Endothelial cell of umbilical vein (primary cell): ENCODE data around the gene BCL6B. TPM values are rescaled to one million over a fixed set of nuclear protein-coding genes. Genes with fewer than 3 reads are reported as not detected.

Experiments used
- BruUV-seq: library from RNA; stranded (reverse); fragments of 400-500 nt; replicated peaks from 2 replicates; lab custom pipeline; 2021; lab: Mats Ljungman, UMichigan
- CTCF ChIA-PET: fragments of 300-600, 350-600 bp; sonication (Branson Sonifier 250); formaldehyde crosslinking; loops from one replicate; lab custom pipeline; 2021; ENCODE audit warnings: antibody characterized with exemption, inconsistent platforms; lab: Charles Lee
- POLR2A ChIA-PET: fragments of 300-600, 350-600 bp; sonication (Branson Sonifier 250); formaldehyde crosslinking; loops from one replicate; lab custom pipeline; 2021; ENCODE audit warnings: antibody characterized with exemption, inconsistent platforms; lab: Charles Lee
- DNase-seq: peaks from one replicate; pipeline ENCODE4 v3.0.0-alpha.2; 2011; ENCODE audit warnings: low read depth, low spot score
- FAIRE-seq: peaks from 2 replicates; lab custom pipeline; 2011; peaks lifted over from hg19 to GRCh38; lab: Jason Lieb, UNC
- H2AFZ ChIP-seq: 2 replicates; pipeline ENCODE4 v1.6.0; 2012; ENCODE audit warnings: low read depth, low read length, control low read depth, inconsistent platforms
- H3K27ac ChIP-seq: 2 replicates; pipeline ENCODE4 v1.5.1; 2011; ENCODE audit warnings: low read depth, mild to moderate bottlenecking, control low read depth, low read length, moderate library complexity; ENCODE audit not compliant: insufficient read depth
- H3K27me3 ChIP-seq, 2 experiments: 2 replicates each; pipeline versions ENCODE4 v1.6.0 to v1.6.1; 2011; ENCODE audit warnings: low read length in 2 of 2, mixed read lengths in 1 of 2; ENCODE audit not compliant: control insufficient read depth in 2 of 2, insufficient read depth in 2 of 2
- H3K36me3 ChIP-seq, 2 experiments: 2 replicates in 1 of 2; 3 replicates in 1 of 2; pipeline ENCODE4 v1.5.1; 2011; ENCODE audit warnings: low read length in 2 of 2, mild to moderate bottlenecking in 1 of 2, moderate library complexity in 1 of 2; ENCODE audit not compliant: control insufficient read depth in 2 of 2, insufficient read depth in 2 of 2; ENCODE audit errors: extremely low read depth in 1 of 2
- H3K4me1 ChIP-seq: 3 replicates; pipeline ENCODE4 v1.5.1; 2011; ENCODE audit warnings: mild to moderate bottlenecking, low read length; ENCODE audit not compliant: control insufficient read depth, insufficient read depth; ENCODE audit errors: extremely low read depth
- H3K4me2 ChIP-seq: 2 replicates; pipeline ENCODE4 v1.6.1; 2011; ENCODE audit warnings: low read length, control low read depth, mixed read lengths; ENCODE audit not compliant: insufficient read depth
- H3K4me3 ChIP-seq, 3 experiments: fragments of 200-600 bp in 1 of 3; sonication (generic), shearing (Covaris generic) in 1 of 3; replicated peaks in 1 of 3; 2 replicates each; pipeline ENCODE4 v1.5.1; 2011 to 2016; ENCODE audit warnings: control low read depth in 3 of 3, low read length in 3 of 3, mild to moderate bottlenecking in 2 of 3, inconsistent platforms in 1 of 3, low read depth in 1 of 3, moderate library complexity in 1 of 3; ENCODE audit not compliant: insufficient read depth in 1 of 3
- H3K79me2 ChIP-seq: 2 replicates; pipeline ENCODE4 v1.6.0; 2012; ENCODE audit warnings: low read length, inconsistent platforms; ENCODE audit not compliant: control insufficient read depth, insufficient read depth
- H3K9ac ChIP-seq: replicated peaks from 2 replicates; pipeline ENCODE3; 2011; ENCODE audit warnings: low read length, control low read depth; ENCODE audit not compliant: insufficient read depth; ENCODE audit errors: extremely low read depth
- H3K9me1 ChIP-seq: replicated peaks from 3 replicates; pipeline ENCODE4 v1.6.0; 2011; ENCODE audit warnings: mild to moderate bottlenecking, low read length; ENCODE audit not compliant: control insufficient read depth, insufficient read depth; ENCODE audit errors: extremely low read depth
- H3K9me3 ChIP-seq: replicated peaks from 2 replicates; pipeline ENCODE4 v1.5.1; 2012; ENCODE audit warnings: low read length, inconsistent platforms; ENCODE audit not compliant: control insufficient read depth, insufficient read depth
- H4K20me1 ChIP-seq: replicated peaks from 2 replicates; pipeline ENCODE3; 2011; ENCODE audit warnings: mild to moderate bottlenecking, low read length; ENCODE audit not compliant: control insufficient read depth, insufficient read depth; ENCODE audit errors: extremely low read depth
- EZH2 ChIP-seq: IDR thresholded peaks from 2 replicates; pipeline ENCODE4 v1.6.1; 2012; ENCODE audit warnings: borderline replicate concordance, low read depth, mild to moderate bottlenecking, moderate library complexity, low read length, inconsistent platforms; ENCODE audit not compliant: severe bottlenecking
- FOS ChIP-seq: IDR thresholded peaks from 2 replicates; pipeline ENCODE4 v1.6.1; 2011; ENCODE audit warnings: mild to moderate bottlenecking, low read length, moderate library complexity, borderline replicate concordance; ENCODE audit not compliant: insufficient read depth
- GATA2 ChIP-seq: IDR thresholded peaks from 2 replicates; pipeline ENCODE4 v1.7.0; 2011; ENCODE audit warnings: low read depth, mild to moderate bottlenecking, moderate library complexity, mixed read lengths, low read length; ENCODE audit not compliant: insufficient read length, insufficient read depth
- JUN ChIP-seq: IDR thresholded peaks from 2 replicates; pipeline ENCODE4 v1.6.1; 2011; ENCODE audit warnings: borderline replicate concordance, low read depth; ENCODE audit not compliant: insufficient read length, insufficient read depth
- MAX ChIP-seq: IDR thresholded peaks from 2 replicates; pipeline ENCODE4 v1.6.1; 2011; ENCODE audit not compliant: insufficient read depth, insufficient read length
- MYC ChIP-seq: IDR thresholded peaks from one replicate; pipeline ENCODE4 v1.6.1; 2011; ENCODE audit warnings: mild to moderate bottlenecking, low read depth, low read length
- POLR2A ChIP-seq: IDR thresholded peaks from 2 replicates; pipeline ENCODE4 v1.6.1; 2012; ENCODE audit warnings: low read depth, mild to moderate bottlenecking, control low read depth, low read length
- POLR2AphosphoS5 ChIP-seq: IDR thresholded peaks from 2 replicates; pipeline ENCODE4 v1.6.1; 2012; ENCODE audit warnings: low read depth, mild to moderate bottlenecking, control low read depth, low read length, moderate library complexity; ENCODE audit not compliant: insufficient read depth
- dilution Hi-C: fragments of 300-500 bp; cut with MboI; formaldehyde crosslinking; loops from one replicate; pipeline ENCODE4 v1.15.0; 2019; ENCODE audit warnings: low sequenced_read_pairs; ENCODE audit not compliant: extremely low pct_ligation_motif_present
- intact Hi-C: fragments of 100-400 bp; cut with micrococcal nuclease; formaldehyde crosslinking; loops from one replicate; pipeline ENCODE4 v1.10.0; 2022
- polyA plus RNA-seq, 4 experiments: library from polyadenylated mRNA; depleted of rRNA in 3 of 4; stranded (reverse) in 3 of 4; unstranded in 1 of 4; fragments of >200 nt; gene quantifications; 2 replicates each; pipeline versions ENCODE4 v1.2.1 to v1.2.3, GENCODE V29; 2011 to 2012; ENCODE audit warnings: missing spikeins in 1 of 4
- total RNA-seq: library from RNA; stranded (reverse); gene quantifications from 2 replicates; pipeline ENCODE4 v1.2.3, GENCODE V29; 2021
- TF ChIP-seq, protein P1 (sequence below), 2 donors: IDR thresholded peaks; 1 replicate in 1 of 2; 2 replicates in 1 of 2; pipeline ENCODE4 v1.5.1; 2011; ENCODE audit warnings: low read length in 2 of 2, mild to moderate bottlenecking in 2 of 2, moderate library complexity in 2 of 2, control low read depth in 1 of 2, inconsistent platforms in 1 of 2, low read depth in 1 of 2; ENCODE audit not compliant: insufficient read depth in 1 of 2; ENCODE audit errors: extremely low read depth in 1 of 2

The BCL6B gene
- total and polyA plus RNA-seq, 2 donors (not counting 3 experiments of a cell fraction or from before 2014, with no cell fraction given), result 93.5 to 160 TPM

DNA sequence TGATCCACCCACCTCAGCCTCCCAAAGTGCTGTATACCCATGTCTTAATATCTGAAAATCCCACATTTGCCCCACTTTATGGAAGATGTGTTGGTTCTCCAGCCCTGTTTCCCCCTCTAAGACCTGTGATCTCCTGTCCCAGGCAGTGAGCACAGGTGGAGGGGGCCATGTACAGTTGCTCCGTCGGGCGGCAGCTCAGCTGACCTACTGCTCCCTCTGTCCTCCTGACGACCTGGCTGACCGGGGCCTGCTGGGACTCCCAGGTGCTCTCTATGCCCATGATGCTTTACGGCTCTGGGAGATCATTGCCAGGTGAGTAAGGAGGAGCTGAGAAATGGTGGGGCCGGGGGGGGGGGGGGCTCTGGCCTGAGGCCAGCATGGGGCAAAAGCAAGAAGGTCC, 17.1 kb upstream of the BCL6B start:
- peaks cover 27% of the 10 kb centered on the region for H3K79me2 ChIP-seq
- no peak overlapping the region for H2AFZ ChIP-seq
- TF ChIP-seq EZH2 (no peak), MYC (no peak), POLR2AphosphoS5 (no peak), GATA2 (no peak), JUN (no peak), POLR2A (no peak), FOS (no peak), MAX (no peak)
- TF ChIP-seq, protein P1, sequence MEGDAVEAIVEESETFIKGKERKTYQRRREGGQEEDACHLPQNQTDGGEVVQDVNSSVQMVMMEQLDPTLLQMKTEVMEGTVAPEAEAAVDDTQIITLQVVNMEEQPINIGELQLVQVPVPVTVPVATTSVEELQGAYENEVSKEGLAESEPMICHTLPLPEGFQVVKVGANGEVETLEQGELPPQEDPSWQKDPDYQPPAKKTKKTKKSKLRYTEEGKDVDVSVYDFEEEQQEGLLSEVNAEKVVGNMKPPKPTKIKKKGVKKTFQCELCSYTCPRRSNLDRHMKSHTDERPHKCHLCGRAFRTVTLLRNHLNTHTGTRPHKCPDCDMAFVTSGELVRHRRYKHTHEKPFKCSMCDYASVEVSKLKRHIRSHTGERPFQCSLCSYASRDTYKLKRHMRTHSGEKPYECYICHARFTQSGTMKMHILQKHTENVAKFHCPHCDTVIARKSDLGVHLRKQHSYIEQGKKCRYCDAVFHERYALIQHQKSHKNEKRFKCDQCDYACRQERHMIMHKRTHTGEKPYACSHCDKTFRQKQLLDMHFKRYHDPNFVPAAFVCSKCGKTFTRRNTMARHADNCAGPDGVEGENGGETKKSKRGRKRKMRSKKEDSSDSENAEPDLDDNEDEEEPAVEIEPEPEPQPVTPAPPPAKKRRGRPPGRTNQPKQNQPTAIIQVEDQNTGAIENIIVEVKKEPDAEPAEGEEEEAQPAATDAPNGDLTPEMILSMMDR (IDR thresholded peaks at IDR 0.05; ENCODE audit: extremely low read depth in 1 of 2, insufficient read depth in 1 of 2, low read depth in 1 of 2, low read length in 2 of 2), result no peak

More for the DNA sequence above, 17.1 kb upstream of the BCL6B start:
- Histone ChIP-seq H3K4me1 (peaks cover 3% of the 10 kb centered on the region), H3K9ac (no peak overlapping the region), H3K4me3 (no peak overlapping the region), H3K9me3 (no peaks in the 10 kb centered on the region), H3K27ac (no peak overlapping the region), H3K36me3 (peaks cover 13 to 15% of the 10 kb centered on the region in 2 experiments), H3K9me1 (no peaks in the 10 kb centered on the region), H3K27me3 (no peaks in the 10 kb centered on the region), H3K4me2 (no peak overlapping the region), H4K20me1 (peaks cover 2% of the 10 kb centered on the region)
- DNase-seq (no peak), FAIRE-seq (no peak)
- dilution Hi-C loops, result no loop called here
- ChIA-PET POLR2A (no interaction called here), CTCF (interaction anchor here (0.7 to 2.0 kb wide), 6 partner anchors 9 to 339 kb away, joined by 3 to 18 read pairs (median 4); no protein-coding TSS in a partner anchor)
- intact Hi-C loops, result no loop called here
- no TSS peak for BruUV-seq
